Stimulated activated naive CD8-positive, alpha-beta T cell treated with anti-CD3 and anti-CD28 coated beads, Interleukin-15, amount 100 ng/mL, for 72 hours (primary cell): Measurements from ENCODE around the gene GRIP1.

ENCODE experiments used
- ATAC-seq: fragments of 150-1000 bp; cut with Tn5 transposase; 2 replicates; pipeline ENCODE4 v1.10.0; 2021; ENCODE audit warnings: mild to moderate bottlenecking, moderate library complexity
- DNase-seq, 2 donors: peaks; one replicate each; pipeline ENCODE4 v3.0.0; 2021 to 2022
- H3K27ac Mint-ChIP-seq, 2 donors: one replicate each; pipeline ENCODE4 v1.8.0; 2022; ENCODE audit warnings: mild to moderate bottlenecking in 2 of 2, mixed read lengths in 2 of 2, moderate library complexity in 2 of 2
- H3K27me3 Mint-ChIP-seq: one replicate; pipeline ENCODE4 v1.8.0; 2022; ENCODE audit warnings: mixed read lengths
- H3K4me1 Mint-ChIP-seq: one replicate; pipeline ENCODE4 v1.8.0; 2022; ENCODE audit warnings: mild to moderate bottlenecking, mixed read lengths
- H3K4me3 Mint-ChIP-seq, 2 donors: one replicate each; pipeline ENCODE4 v1.8.0; 2022; ENCODE audit warnings: mild to moderate bottlenecking in 2 of 2, mixed read lengths in 2 of 2, moderate library complexity in 1 of 2
- H3K9me3 Mint-ChIP-seq, 2 donors: one replicate each; pipeline ENCODE4 v1.8.0; 2022; ENCODE audit warnings: mixed read lengths in 2 of 2

Gene GRIP1

GRCh38 chr12:66449531-66449930 lies 229.3 kb downstream of the GRIP1 start:
- no peak overlapping the region for H3K27ac Mint-ChIP-seq
- peaks cover 12% of the 10 kb centered on the region for H3K27me3 Mint-ChIP-seq
- ATAC-seq (peak; percentile 16), DNase-seq (no peak)
- peaks cover 11% of the 10 kb centered on the region for H3K4me1 Mint-ChIP-seq
- H3K4me3 Mint-ChIP-seq: no peak overlapping the region
- H3K9me3 Mint-ChIP-seq: no peaks in the 10 kb centered on the region

- Mint-ChIP-seq H3K27ac (no peak overlapping the region), H3K4me3 (no peak overlapping the region), H3K27me3 (peaks cover 10% of the 10 kb centered on the region), H3K4me1 (no peaks in the 10 kb centered on the region), H3K9me3 (no peaks in the 10 kb centered on the region)
- no peak for ATAC-seq
- DNase-seq: no peak
Measured at GRCh38 chr12:66447643-66448042, 231.2 kb downstream of the GRIP1 start.

- Mint-ChIP-seq H3K27ac (no peak overlapping the region), H3K9me3 (no peaks in the 10 kb centered on the region), H3K4me1 (no peaks in the 10 kb centered on the region), H3K27me3 (no peaks in the 10 kb centered on the region), H3K4me3 (no peak overlapping the region)
- no peak for ATAC-seq
- DNase-seq: no peak
Measured at GRCh38 chr12:66446276-66446675, 232.6 kb downstream of the GRIP1 start.

GRCh38 chr12:66441905-66442559 lies 236.8 kb downstream of the GRIP1 start:
- H3K4me3 Mint-ChIP-seq: no peak overlapping the region
- DNase-seq (no peak), ATAC-seq (no peak)
- H3K27me3 Mint-ChIP-seq: no peaks in the 10 kb centered on the region
- no peak overlapping the region for H3K27ac Mint-ChIP-seq
- H3K9me3 Mint-ChIP-seq: no peaks in the 10 kb centered on the region
- H3K4me1 Mint-ChIP-seq: no peaks in the 10 kb centered on the region

- no peaks in the 10 kb centered on the region for H3K27me3 Mint-ChIP-seq
- ATAC-seq (no peak), DNase-seq (no peak)
- no peak overlapping the region for H3K27ac Mint-ChIP-seq
- H3K4me3 Mint-ChIP-seq: no peak overlapping the region
- no peaks in the 10 kb centered on the region for H3K9me3 Mint-ChIP-seq
- H3K4me1 Mint-ChIP-seq: no peaks in the 10 kb centered on the region
Measured at GRCh38 chr12:66438601-66439000, 240.3 kb downstream of the GRIP1 start.

GRCh38 chr12:66430106-66430505 lies 248.8 kb downstream of the GRIP1 start:
- DNase-seq (no peak), ATAC-seq (no peak)
- no peak overlapping the region for H3K27ac Mint-ChIP-seq
- no peak overlapping the region for H3K4me3 Mint-ChIP-seq
- no peaks in the 10 kb centered on the region for H3K4me1 Mint-ChIP-seq
- peaks cover 0 to 10% of the 10 kb centered on the region in 2 donors for H3K9me3 Mint-ChIP-seq
- H3K27me3 Mint-ChIP-seq: peaks cover 17% of the 10 kb centered on the region

GRCh38 chr12:66428870-66429269 lies 250.0 kb downstream of the GRIP1 start:
- Mint-ChIP-seq H3K27ac (no peak overlapping the region), H3K9me3 (peaks cover 5 to 20% of the 10 kb centered on the region in 2 donors), H3K4me3 (no peak overlapping the region), H3K4me1 (no peaks in the 10 kb centered on the region), H3K27me3 (peaks cover 17% of the 10 kb centered on the region)
- ATAC-seq: no peak
- DNase-seq: no peak

GRCh38 chr12:66428261-66428660 lies 250.6 kb downstream of the GRIP1 start:
- Mint-ChIP-seq H3K27me3 (peaks cover 17% of the 10 kb centered on the region), H3K4me1 (no peaks in the 10 kb centered on the region), H3K9me3 (peaks cover 5 to 20% of the 10 kb centered on the region in 2 donors)

GRCh38 chr12:66426696-66427095 lies 252.2 kb downstream of the GRIP1 start:
- Mint-ChIP-seq H3K4me3 (no peak overlapping the region), H3K4me1 (no peaks in the 10 kb centered on the region), H3K27ac (no peak overlapping the region), H3K9me3 (peaks cover 5 to 20% of the 10 kb centered on the region in 2 donors), H3K27me3 (peaks cover 17% of the 10 kb centered on the region)
- ATAC-seq (no peak), DNase-seq (no peak)

More at GRCh38 chr12:66428261-66428660, 250.6 kb downstream of the GRIP1 start:
- no peak for DNase-seq
- no peak for ATAC-seq
- Mint-ChIP-seq H3K27ac (peak overlapping the region in 1 of 2 donors; percentile 26), H3K4me3 (no peak overlapping the region)

GRCh38 chr12:66423266-66423665 lies 255.6 kb downstream of the GRIP1 start:
- H3K4me1 Mint-ChIP-seq: no peaks in the 10 kb centered on the region
- peaks cover 5 to 20% of the 10 kb centered on the region in 2 donors for H3K9me3 Mint-ChIP-seq
- H3K4me3 Mint-ChIP-seq: no peak overlapping the region
- ATAC-seq (no peak), DNase-seq (no peak)
- H3K27me3 Mint-ChIP-seq: peaks cover 24% of the 10 kb centered on the region
- no peak overlapping the region for H3K27ac Mint-ChIP-seq

GRCh38 chr12:66418908-66419307 lies 260.0 kb downstream of the GRIP1 start:
- Mint-ChIP-seq H3K27ac (no peak overlapping the region), H3K27me3 (peaks cover 40% of the 10 kb centered on the region), H3K9me3 (no peaks in the 10 kb centered on the region), H3K4me1 (no peaks in the 10 kb centered on the region), H3K4me3 (no peak overlapping the region)
- ATAC-seq: no peak
- DNase-seq: no peak

- Mint-ChIP-seq H3K9me3 (no peaks in the 10 kb centered on the region), H3K4me1 (no peaks in the 10 kb centered on the region), H3K4me3 (no peak overlapping the region), H3K27ac (no peak overlapping the region), H3K27me3 (peaks cover 54% of the 10 kb centered on the region)
- DNase-seq: no peak
- no peak for ATAC-seq
Measured at GRCh38 chr12:66417217-66417616, 261.7 kb downstream of the GRIP1 start.

GRCh38 chr12:66409195-66409871 lies 269.5 kb downstream of the GRIP1 start:
- Mint-ChIP-seq H3K4me1 (no peaks in the 10 kb centered on the region), H3K27ac (no peak overlapping the region), H3K4me3 (no peak overlapping the region), H3K27me3 (peaks cover 37% of the 10 kb centered on the region), H3K9me3 (no peaks in the 10 kb centered on the region)
- ATAC-seq (peak; percentile 56), DNase-seq (peak; percentile 24 to 41)

GRCh38 chr12:66405395-66405794 lies 273.5 kb downstream of the GRIP1 start:
- no peaks in the 10 kb centered on the region for H3K9me3 Mint-ChIP-seq
- no peaks in the 10 kb centered on the region for H3K4me1 Mint-ChIP-seq
- no peak overlapping the region for H3K4me3 Mint-ChIP-seq
- ATAC-seq (no peak), DNase-seq (no peak)
- H3K27ac Mint-ChIP-seq: no peak overlapping the region
- peaks cover 33% of the 10 kb centered on the region for H3K27me3 Mint-ChIP-seq

GRCh38 chr12:66403746-66404145 lies 275.1 kb downstream of the GRIP1 start:
- Mint-ChIP-seq H3K27me3 (peaks cover 41% of the 10 kb centered on the region), H3K27ac (no peak overlapping the region), H3K9me3 (no peaks in the 10 kb centered on the region), H3K4me1 (no peaks in the 10 kb centered on the region), H3K4me3 (no peak overlapping the region)
- ATAC-seq (no peak), DNase-seq (no peak)

- H3K27me3 Mint-ChIP-seq: peaks cover 57% of the 10 kb centered on the region
- H3K27ac Mint-ChIP-seq: no peak overlapping the region
- no peaks in the 10 kb centered on the region for H3K9me3 Mint-ChIP-seq
- H3K4me3 Mint-ChIP-seq: no peak overlapping the region
- ATAC-seq: no peak
- no peak for DNase-seq
- no peaks in the 10 kb centered on the region for H3K4me1 Mint-ChIP-seq
Measured at GRCh38 chr12:66399911-66400306, 279.0 kb downstream of the GRIP1 start.
